Raji (cell line): ENCODE data around the gene MON2.

Experiments used
- POLR2A ChIP-seq: IDR thresholded peaks from 2 replicates; pipeline ENCODE4 v1.6.1; 2011; ENCODE audit warnings: low read depth, low read length, control low read depth; ENCODE audit not compliant: insufficient read depth

MON2 gene

GRCh38 chr12:62466594-62467491 is at the start of gene MON2:
TSS of gene MON2 (plus strand) at chr12:62466826. CDS start at chr12:62467208, 382 bp downstream.
- peak; percentile 89 for TF ChIP-seq POLR2A

GRCh38 chr12:62426089-62426488 is 40.5 kb upstream of the MON2 start:
- TF ChIP-seq POLR2A = no peak

- TF ChIP-seq POLR2A = no peak
Measured at GRCh38 chr12:62429457-62429856, 37.2 kb upstream of the MON2 start.

- no peak for TF ChIP-seq POLR2A
Measured at GRCh38 chr12:62434494-62435302, 31.9 kb upstream of the MON2 start.

GRCh38 chr12:62435303-62436163 is 31.1 kb upstream of the MON2 start:
- TF ChIP-seq POLR2A = no peak

- TF ChIP-seq POLR2A = no peak
Measured at GRCh38 chr12:62436164-62436503, 30.5 kb upstream of the MON2 start.

GRCh38 chr12:62438098-62438692 is 28.4 kb upstream of the MON2 start:
- TF ChIP-seq POLR2A = no peak

GRCh38 chr12:62446754-62447452 is 19.7 kb upstream of the MON2 start:
- TF ChIP-seq POLR2A = no peak

GRCh38 chr12:62448436-62448835 is 18.2 kb upstream of the MON2 start:
- TF ChIP-seq POLR2A = no peak

GRCh38 chr12:62458626-62459025 is 8.0 kb upstream of the MON2 start:
- TF ChIP-seq POLR2A = no peak

GRCh38 chr12:62459976-62460375 is 6.7 kb upstream of the MON2 start:
- no peak for TF ChIP-seq POLR2A

GRCh38 chr12:62466018-62466593 is 520 bp upstream of the MON2 start:
- no peak for TF ChIP-seq POLR2A

GRCh38 chr12:62468397-62468796 is 1.8 kb downstream of the MON2 start:
- no peak for TF ChIP-seq POLR2A

GRCh38 chr12:62468935-62469334 is 2.3 kb downstream of the MON2 start:
- TF ChIP-seq POLR2A = no peak
